ENCODE results near the gene ABCB10. TPM values are rescaled to one million over a fixed set of nuclear protein-coding genes. Genes with fewer than 3 reads are reported as not detected.
"Not testable (repeated sequence)": the region's sequence is repeated elsewhere in the genome, so short reads cannot be mapped to it uniquely, and the experiment has no call there.

The ABCB10 gene
- total RNA-seq, 1 donor from 2014 or later, result 9.3 TPM

- intact Hi-C loops (cut with micrococcal nuclease), result no loop called here
- no peaks in the 10 kb centered on the region for H3K9me3 ChIP-seq (replicated peaks)
- TF ChIP-seq CTCF (IDR thresholded peaks at IDR 0.05; ENCODE audit: borderline replicate concordance), result no peak
- H3K4me3 ChIP-seq, result no peak overlapping the region
- H3K4me1 ChIP-seq, result peaks cover 5% of the 10 kb centered on the region
- H3K27me3 ChIP-seq (ENCODE audit: low read depth), result no peaks in the 10 kb centered on the region
- H3K36me3 ChIP-seq, result peaks cover 82% of the 10 kb centered on the region
- DNase-seq, result no peak
- no peak overlapping the region for H3K27ac ChIP-seq (replicated peaks)
These were observed 73.2 kb downstream of the ABCB10 start for GRCh38 chr1:229485318-229485717.

GRCh38 chr1:229482511-229482910, 76.0 kb downstream of the ABCB10 start:
- Histone ChIP-seq H3K9me3 (replicated peaks) (no peaks in the 10 kb centered on the region), H3K4me3 (no peak overlapping the region), H3K27me3 (ENCODE audit: low read depth) (no peaks in the 10 kb centered on the region), H3K4me1 (peaks cover 5% of the 10 kb centered on the region), H3K27ac (replicated peaks) (no peak overlapping the region), H3K36me3 (peaks cover 76% of the 10 kb centered on the region)
- no peak for TF ChIP-seq CTCF (IDR thresholded peaks at IDR 0.05; ENCODE audit: borderline replicate concordance)
- intact Hi-C loops (cut with micrococcal nuclease), result loop anchor here (5.0 kb wide), 1 partner anchor 225 kb away; no protein-coding TSS in a partner anchor
- DNase-seq, result no peak

GRCh38 chr1:229480495-229480894, 78.0 kb downstream of the ABCB10 start:
- TF ChIP-seq CTCF (IDR thresholded peaks at IDR 0.05; ENCODE audit: borderline replicate concordance), result no peak
- Histone ChIP-seq H3K27ac (replicated peaks) (no peak overlapping the region), H3K27me3 (ENCODE audit: low read depth) (no peaks in the 10 kb centered on the region), H3K9me3 (replicated peaks) (no peaks in the 10 kb centered on the region), H3K4me3 (no peak overlapping the region), H3K36me3 (peaks cover 75% of the 10 kb centered on the region), H3K4me1 (peaks cover 5% of the 10 kb centered on the region)
- no peak for DNase-seq
- intact Hi-C loops (cut with micrococcal nuclease), result loop anchor here (5.0 kb wide), 1 partner anchor 223 kb away; no protein-coding TSS in a partner anchor

GRCh38 chr1:229479660-229480399, 78.7 kb downstream of the ABCB10 start:
- intact Hi-C loops (cut with micrococcal nuclease), result loop anchor here (5.0 kb wide), 1 partner anchor 223 kb away; no protein-coding TSS in a partner anchor

GRCh38 chr1:229478852-229479251, 79.7 kb downstream of the ABCB10 start:
- Histone ChIP-seq H3K9me3 (replicated peaks) (no peaks in the 10 kb centered on the region), H3K4me1 (peaks cover 5% of the 10 kb centered on the region), H3K27ac (replicated peaks) (no peak overlapping the region), H3K4me3 (no peak overlapping the region), H3K36me3 (peaks cover 76% of the 10 kb centered on the region), H3K27me3 (ENCODE audit: low read depth) (no peaks in the 10 kb centered on the region)
- no peak for DNase-seq
- intact Hi-C loops (cut with micrococcal nuclease), result no loop called here
- no peak for TF ChIP-seq CTCF (IDR thresholded peaks at IDR 0.05; ENCODE audit: borderline replicate concordance)

More at GRCh38 chr1:229479660-229480399, 78.7 kb downstream of the ABCB10 start:
- no peak for DNase-seq
- no peaks in the 10 kb centered on the region for H3K9me3 ChIP-seq (replicated peaks)
- H3K4me3 ChIP-seq, result no peak overlapping the region
- H3K36me3 ChIP-seq, result peaks cover 75% of the 10 kb centered on the region
- H3K4me1 ChIP-seq, result peaks cover 5% of the 10 kb centered on the region
- H3K27me3 ChIP-seq (ENCODE audit: low read depth), result no peaks in the 10 kb centered on the region
- TF ChIP-seq CTCF (IDR thresholded peaks at IDR 0.05; ENCODE audit: borderline replicate concordance), result no peak
- no peak overlapping the region for H3K27ac ChIP-seq (replicated peaks)

GRCh38 chr1:229475859-229476258, 82.6 kb downstream of the ABCB10 start:
- DNase-seq; H3K27me3 ChIP-seq (ENCODE audit: low read depth); intact Hi-C loops (cut with micrococcal nuclease); H3K9me3 ChIP-seq (replicated peaks); H3K4me3 ChIP-seq; H3K4me1 ChIP-seq; H3K27ac ChIP-seq (replicated peaks): not testable (repeated sequence)
- peaks cover 81% of the 10 kb centered on the region for H3K36me3 ChIP-seq
